PC-9 (cell line): ENCODE data around the gene NCK2. TPM values are rescaled to one million over a fixed set of nuclear protein-coding genes. Genes with fewer than 3 reads are reported as not detected.

Experiments
- BruUV-seq: library from RNA; stranded (reverse); fragments of 400-500 nt; replicated peaks from 2 replicates; lab custom pipeline; 2021; lab: Mats Ljungman, UMichigan
- CTCF ChIA-PET: fragments of 300-600 bp; sonication (Branson Sonifier 250); formaldehyde crosslinking; loops from one replicate; lab custom pipeline; 2022; ENCODE audit warnings: antibody characterized with exemption; lab: Charles Lee
- POLR2A ChIA-PET: fragments of 300-600 bp; sonication (Branson Sonifier 250); formaldehyde crosslinking; loops from one replicate; lab custom pipeline; 2022; ENCODE audit warnings: antibody characterized with exemption; ENCODE audit not compliant: unreplicated experiment; lab: Charles Lee
- DNase-seq, 2 experiments: peaks; one replicate each; pipeline versions ENCODE4 v3.0.0 to v3.0.0-alpha.2; 2015 to 2022; ENCODE audit warnings: mixed read lengths in 1 of 2
- H2AFZ ChIP-seq: fragments of 200-600 bp; sonication (generic); 2 replicates; pipeline ENCODE4 v1.8.1; 2017; ENCODE audit warnings: antibody characterized with exemption
- H3F3A ChIP-seq: fragments of 200-600 bp; sonication (generic); 2 replicates; pipeline ENCODE4 v1.8.1; 2017; ENCODE audit warnings: antibody characterized with exemption, mild to moderate bottlenecking, low read depth; ENCODE audit not compliant: insufficient read depth
- H3K27ac ChIP-seq: fragments of 200-600 bp; sonication (generic); 2 replicates; pipeline ENCODE4 v1.6.1; 2016; ENCODE audit warnings: mixed run types
- H3K27me3 ChIP-seq: fragments of 200-600 bp; sonication (generic); 2 replicates; pipeline ENCODE4 v1.6.1; 2016; ENCODE audit warnings: low read depth, mixed run types; ENCODE audit not compliant: insufficient read depth
- H3K36me3 ChIP-seq: fragments of 200-600 bp; sonication (generic); 2 replicates; pipeline ENCODE4 v1.6.1; 2016; ENCODE audit warnings: low read depth, mixed run types
- H3K4me1 ChIP-seq: fragments of 200-600 bp; sonication (generic); replicated peaks from 2 replicates; pipeline ENCODE4 v1.6.1; 2016; ENCODE audit warnings: mixed run types; ENCODE audit not compliant: insufficient read depth
- H3K4me2 ChIP-seq: fragments of 200-600 bp; sonication (generic); 2 replicates; pipeline ENCODE4 v1.6.1; 2017; ENCODE audit warnings: mixed run types
- H3K4me3 ChIP-seq: fragments of 200-600 bp; sonication (generic); 2 replicates; pipeline ENCODE4 v1.6.1; 2016; ENCODE audit warnings: mixed run types
- H3K79me2 ChIP-seq: fragments of 200-600 bp; sonication (generic); 2 replicates; pipeline ENCODE4 v1.6.1; 2017; ENCODE audit warnings: low read depth, mixed run types
- H3K9me2 ChIP-seq: fragments of 200-600 bp; sonication (generic); 2 replicates; pipeline ENCODE4 v1.8.1; 2017; ENCODE audit warnings: mild to moderate bottlenecking; ENCODE audit not compliant: insufficient read depth
- H3K9me3 ChIP-seq: fragments of 200-600 bp; sonication (generic); 2 replicates; pipeline ENCODE4 v1.8.1; 2016; ENCODE audit warnings: low read depth; ENCODE audit not compliant: insufficient read depth
- H4K20me1 ChIP-seq: fragments of 200-600 bp; sonication (generic); 2 replicates; pipeline ENCODE4 v1.8.1; 2017; ENCODE audit not compliant: insufficient read depth
- CTCF ChIP-seq: fragments of 200-600 bp; sonication (generic); conservative IDR thresholded peaks from 2 replicates; pipeline ENCODE4 v1.6.1; 2017; ENCODE audit warnings: mixed run types, antibody characterized with exemption, mild to moderate bottlenecking, moderate library complexity
- EZH2 ChIP-seq: fragments of 200-600 bp; sonication (generic); IDR thresholded peaks from 2 replicates; pipeline ENCODE4 v1.8.0; 2017; ENCODE audit warnings: antibody characterized with exemption, low read depth
- intact Hi-C: fragments of 100-400 bp; cut with micrococcal nuclease; formaldehyde crosslinking; loops from one replicate; pipeline ENCODE4 v1.10.0; 2022; ENCODE audit not compliant: unreplicated experiment
- total RNA-seq: library from RNA; stranded (reverse); gene quantifications from 2 replicates; pipeline ENCODE4 v1.2.3, GENCODE V29; 2021

Gene NCK2
- total RNA-seq, 1 experiment from 2014 or later: 26.0 TPM

GRCh38 chr2:105909215-105909614 is 164.5 kb downstream of the NCK2 start:
- Histone ChIP-seq H2AFZ (no peak overlapping the region), H3K9me3 (no peaks in the 10 kb centered on the region; the same call in 1 of the 2 replicates), H3K27ac (no peak overlapping the region), H3K9me2 (no peaks in the 10 kb centered on the region), H3K79me2 (no peaks in the 10 kb centered on the region), H4K20me1 (no peaks in the 10 kb centered on the region), H3K27me3 (no peaks in the 10 kb centered on the region), H3K36me3 (no peaks in the 10 kb centered on the region), H3K4me2 (no peak overlapping the region), H3K4me1 (no peaks in the 10 kb centered on the region), H3K4me3 (no peak overlapping the region), H3F3A (no peaks in the 10 kb centered on the region)
- no TSS peak for BruUV-seq
- TF ChIP-seq CTCF: no peak
- TF ChIP-seq EZH2: no peak
- ChIA-PET CTCF (no interaction called here), POLR2A (no interaction called here)
- DNase-seq: no peak
- intact Hi-C loops: no loop called here

- intact Hi-C loops: no loop called here
- DNase-seq: no peak
- CTCF ChIA-PET: no interaction called here
- Histone ChIP-seq H3K4me3 (no peak overlapping the region), H2AFZ (no peak overlapping the region), H3K36me3 (no peaks in the 10 kb centered on the region), H3K79me2 (no peaks in the 10 kb centered on the region), H3K27ac (no peak overlapping the region), H3F3A (no peaks in the 10 kb centered on the region), H4K20me1 (no peaks in the 10 kb centered on the region), H3K4me1 (no peaks in the 10 kb centered on the region), H3K9me2 (no peaks in the 10 kb centered on the region), H3K9me3 (no peaks in the 10 kb centered on the region; the same call in none of the 2 replicates), H3K4me2 (no peak overlapping the region), H3K27me3 (no peaks in the 10 kb centered on the region)
- TF ChIP-seq EZH2 (no peak), CTCF (no peak)
- no TSS peak for BruUV-seq
- POLR2A ChIA-PET: no interaction called here
Observed at GRCh38 chr2:105910497-105911238, 166.0 kb downstream of the NCK2 start.

GRCh38 chr2:105911425-105911824 is 166.7 kb downstream of the NCK2 start:
- Histone ChIP-seq H3F3A (no peaks in the 10 kb centered on the region), H3K9me2 (no peaks in the 10 kb centered on the region), H3K27ac (no peak overlapping the region), H3K4me2 (no peak overlapping the region), H3K4me1 (no peaks in the 10 kb centered on the region), H3K9me3 (no peaks in the 10 kb centered on the region; the same call in none of the 2 replicates), H4K20me1 (no peaks in the 10 kb centered on the region), H2AFZ (no peak overlapping the region), H3K36me3 (no peaks in the 10 kb centered on the region), H3K27me3 (no peaks in the 10 kb centered on the region), H3K79me2 (no peaks in the 10 kb centered on the region), H3K4me3 (no peak overlapping the region)
- TF ChIP-seq EZH2: no peak
- no peak for TF ChIP-seq CTCF
- ChIA-PET POLR2A (no interaction called here), CTCF (no interaction called here)
- no TSS peak for BruUV-seq
- no peak for DNase-seq
- intact Hi-C loops: no loop called here
